VCaP (cell line): Measurements from ENCODE around the gene SLC2A9.

Experiments
- H3K27ac ChIP-seq: fragments of 450-650 bp; 2 replicates; pipeline ENCODE4 v1.5.1; 2017
- TF ChIP-seq, protein P1 (sequence below): fragments of 450-650 bp; conservative IDR thresholded peaks from 2 replicates; pipeline ENCODE4 v1.5.1; 2017; ENCODE audit warnings: mild to moderate bottlenecking, moderate library complexity

The SLC2A9 gene

DNA sequence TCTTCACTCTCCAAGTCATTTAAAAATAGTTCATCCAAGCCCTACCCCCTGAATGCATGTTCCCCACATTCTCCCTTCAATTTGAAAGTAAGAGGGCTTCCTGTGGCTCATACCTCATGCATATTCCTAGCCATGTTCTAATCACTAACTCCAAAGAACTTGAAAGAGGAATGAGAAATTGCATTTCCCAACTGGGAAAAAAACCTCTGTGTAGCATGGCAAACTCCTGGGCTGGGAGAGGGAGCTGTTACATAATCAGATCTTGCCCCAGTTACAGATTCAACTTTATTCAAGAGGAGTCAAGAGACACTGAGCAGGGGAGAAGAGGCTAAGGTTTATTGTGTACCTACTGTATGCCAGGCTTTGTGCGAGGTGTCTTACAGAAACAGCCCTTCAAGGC, 90.2 kb downstream of the SLC2A9 start:
- TF ChIP-seq, protein P1, sequence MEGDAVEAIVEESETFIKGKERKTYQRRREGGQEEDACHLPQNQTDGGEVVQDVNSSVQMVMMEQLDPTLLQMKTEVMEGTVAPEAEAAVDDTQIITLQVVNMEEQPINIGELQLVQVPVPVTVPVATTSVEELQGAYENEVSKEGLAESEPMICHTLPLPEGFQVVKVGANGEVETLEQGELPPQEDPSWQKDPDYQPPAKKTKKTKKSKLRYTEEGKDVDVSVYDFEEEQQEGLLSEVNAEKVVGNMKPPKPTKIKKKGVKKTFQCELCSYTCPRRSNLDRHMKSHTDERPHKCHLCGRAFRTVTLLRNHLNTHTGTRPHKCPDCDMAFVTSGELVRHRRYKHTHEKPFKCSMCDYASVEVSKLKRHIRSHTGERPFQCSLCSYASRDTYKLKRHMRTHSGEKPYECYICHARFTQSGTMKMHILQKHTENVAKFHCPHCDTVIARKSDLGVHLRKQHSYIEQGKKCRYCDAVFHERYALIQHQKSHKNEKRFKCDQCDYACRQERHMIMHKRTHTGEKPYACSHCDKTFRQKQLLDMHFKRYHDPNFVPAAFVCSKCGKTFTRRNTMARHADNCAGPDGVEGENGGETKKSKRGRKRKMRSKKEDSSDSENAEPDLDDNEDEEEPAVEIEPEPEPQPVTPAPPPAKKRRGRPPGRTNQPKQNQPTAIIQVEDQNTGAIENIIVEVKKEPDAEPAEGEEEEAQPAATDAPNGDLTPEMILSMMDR, result no peak

GRCh38 chr4:9929111-9929510, 92.2 kb downstream of the SLC2A9 start:
- no peak overlapping the region for H3K27ac ChIP-seq
- TF ChIP-seq, protein P1, result no peak

More for the DNA sequence above, 90.2 kb downstream of the SLC2A9 start:
- H3K27ac ChIP-seq, result no peak overlapping the region

DNA sequence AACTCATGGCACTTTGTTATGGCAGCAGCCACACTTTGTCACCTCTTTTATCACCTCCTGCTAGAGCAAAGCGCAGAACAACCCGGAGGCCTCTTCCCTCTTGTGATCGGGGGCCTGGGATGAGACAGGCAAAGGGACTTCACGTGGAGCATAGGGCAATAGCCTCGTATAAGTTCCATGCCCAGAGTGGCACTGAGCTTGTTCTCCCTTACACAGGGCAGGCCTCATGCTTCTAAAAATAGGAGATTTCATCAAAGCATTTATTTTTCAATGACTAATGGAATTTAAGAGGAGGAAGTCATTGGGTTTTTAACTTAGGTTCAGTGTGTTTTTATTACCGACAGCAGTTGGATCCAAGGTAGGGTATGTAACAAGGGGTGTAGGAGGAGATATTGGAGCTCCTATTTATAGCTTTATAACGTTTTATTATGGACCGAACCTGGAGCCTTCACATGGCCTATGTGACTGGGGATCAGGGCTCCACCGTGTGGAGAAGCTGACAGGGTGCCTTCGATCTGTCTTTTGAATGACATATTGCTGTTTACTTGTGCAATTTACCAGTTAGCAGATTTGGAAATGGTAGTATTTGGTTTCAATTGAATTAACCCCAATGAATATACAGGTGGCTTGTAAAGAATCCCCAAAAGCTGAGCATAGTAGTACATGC, 93.8 kb downstream of the SLC2A9 start:
- TF ChIP-seq, protein P1, result peak; percentile 54
- H3K27ac ChIP-seq, result no peak overlapping the region

- TF ChIP-seq, protein P1, result no peak
- H3K27ac ChIP-seq, result no peak overlapping the region
Measured at GRCh38 chr4:9926586-9926985, 94.7 kb downstream of the SLC2A9 start.

- TF ChIP-seq, protein P1, result no peak
- no peak overlapping the region for H3K27ac ChIP-seq
Measured at GRCh38 chr4:9925750-9926439, 95.4 kb downstream of the SLC2A9 start.

GRCh38 chr4:9924750-9925149, 96.5 kb downstream of the SLC2A9 start:
- no peak overlapping the region for H3K27ac ChIP-seq

DNA sequence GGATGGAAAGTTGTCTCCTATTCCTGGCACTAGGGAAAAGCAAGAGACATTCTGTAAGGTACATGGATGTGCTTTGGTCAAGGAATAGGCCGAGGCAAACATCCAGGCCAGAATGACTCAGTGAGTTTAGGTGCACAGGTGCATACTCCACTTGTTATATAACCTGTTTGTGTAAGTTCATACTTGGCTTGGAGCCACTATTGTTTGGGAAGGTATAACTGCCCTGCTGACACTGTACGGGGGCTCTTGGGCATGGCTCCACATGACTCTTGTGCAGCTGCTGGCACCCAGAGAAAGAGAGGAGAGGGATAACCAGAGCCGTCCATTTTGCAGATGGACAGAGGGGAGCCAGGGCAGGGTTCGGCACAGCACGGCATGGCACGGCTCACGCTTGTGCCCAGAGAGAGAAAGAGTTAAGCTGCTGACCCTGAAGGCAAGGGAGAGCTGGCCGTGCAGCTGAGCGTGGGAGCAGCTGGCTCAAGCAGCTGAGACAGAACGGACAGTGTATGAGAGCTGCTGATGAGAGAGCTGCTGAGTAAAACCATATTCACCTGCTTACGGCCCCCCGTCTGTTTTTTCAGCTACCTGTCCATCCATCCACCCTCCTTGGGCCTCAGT, 98.0 kb downstream of the SLC2A9 start:
- no peak overlapping the region for H3K27ac ChIP-seq
- TF ChIP-seq, protein P1, result no peak

More at GRCh38 chr4:9924750-9925149, 96.5 kb downstream of the SLC2A9 start:
- TF ChIP-seq, protein P1, result no peak
